Fibroblast of skin of scalp (primary cell): ENCODE data around the gene PMPCA. TPM values are rescaled to one million over a fixed set of nuclear protein-coding genes. Genes with fewer than 3 reads are reported as not detected.

Experiments used
- DNase-seq: peaks from one replicate; pipeline ENCODE4 v3.0.0-alpha.2; 2013
- polyA plus RNA-seq, 2 experiments: library from polyadenylated mRNA; unstranded; fragments of 120-200 nt; gene quantifications; one replicate each; pipeline ENCODE4 v1.2.1, GENCODE V29; 2013; ENCODE audit not compliant: insufficient read length in 2 of 2

The PMPCA gene
- polyA plus RNA-seq (2013, experiment 1 of 2; ENCODE audit: insufficient read length): 47.6 TPM
- polyA plus RNA-seq (2013, experiment 2 of 2; ENCODE audit: insufficient read length): 42.0 TPM

- peak; percentile 88 for DNase-seq
Observed at GRCh38 chr9:136410500-136411287, at the start of gene PMPCA, which contains the start of gene ENTR1. Gene PMPCA (plus strand): TSS chr9:136410658. CDS start chr9:136410669, 11 bp downstream. Gene ENTR1 (minus strand): TSS chr9:136410614. CDS start chr9:136410397, 217 bp downstream.

GRCh38 chr9:136361047-136361753 lies 49.3 kb upstream of the PMPCA start:
- no peak for DNase-seq

GRCh38 chr9:136361754-136362449 lies 48.6 kb upstream of the PMPCA start:
- DNase-seq: no peak

GRCh38 chr9:136362450-136362784 lies 48.0 kb upstream of the PMPCA start:
- DNase-seq: no peak

- DNase-seq: peak; percentile 97
Observed at GRCh38 chr9:136363106-136363948, 47.1 kb upstream of the PMPCA start, which contains the start of gene DNLZ. Gene DNLZ (minus strand): TSS chr9:136363744. CDS start chr9:136363714, 30 bp downstream.

- DNase-seq: no peak
Observed at GRCh38 chr9:136363949-136364748, 46.3 kb upstream of the PMPCA start.

GRCh38 chr9:136364942-136365774 lies 45.3 kb upstream of the PMPCA start:
- no peak for DNase-seq

- DNase-seq: no peak
Observed at GRCh38 chr9:136365775-136366222, 44.7 kb upstream of the PMPCA start.

- no peak for DNase-seq
Observed at GRCh38 chr9:136366826-136367225, 43.6 kb upstream of the PMPCA start.

GRCh38 chr9:136367296-136368145 lies 42.9 kb upstream of the PMPCA start:
- no peak for DNase-seq

GRCh38 chr9:136368190-136368589 lies 42.3 kb upstream of the PMPCA start:
- no peak for DNase-seq

GRCh38 chr9:136370037-136370436 lies 40.4 kb upstream of the PMPCA start:
- DNase-seq: no peak

- DNase-seq: no peak
Observed at GRCh38 chr9:136370687-136371532, 39.5 kb upstream of the PMPCA start.

GRCh38 chr9:136371533-136371880 lies 39.0 kb upstream of the PMPCA start:
- DNase-seq: no peak

GRCh38 chr9:136372006-136372405 lies 38.5 kb upstream of the PMPCA start:
- no peak for DNase-seq

GRCh38 chr9:136372561-136373299 lies 37.7 kb upstream of the PMPCA start:
- DNase-seq: peak; percentile 77
